ENCODE measurements around the gene DDX11.
"Not testable (repeated sequence)": the region's sequence is repeated elsewhere in the genome, so short reads cannot be mapped to it uniquely, and the experiment has no call there.

Gene DDX11

GRCh38 chr12:31099434-31099833 lies 25.8 kb downstream of the DDX11 start:
- not testable (repeated sequence) for DNase-seq (ENCODE audit: low spot score)

DNA sequence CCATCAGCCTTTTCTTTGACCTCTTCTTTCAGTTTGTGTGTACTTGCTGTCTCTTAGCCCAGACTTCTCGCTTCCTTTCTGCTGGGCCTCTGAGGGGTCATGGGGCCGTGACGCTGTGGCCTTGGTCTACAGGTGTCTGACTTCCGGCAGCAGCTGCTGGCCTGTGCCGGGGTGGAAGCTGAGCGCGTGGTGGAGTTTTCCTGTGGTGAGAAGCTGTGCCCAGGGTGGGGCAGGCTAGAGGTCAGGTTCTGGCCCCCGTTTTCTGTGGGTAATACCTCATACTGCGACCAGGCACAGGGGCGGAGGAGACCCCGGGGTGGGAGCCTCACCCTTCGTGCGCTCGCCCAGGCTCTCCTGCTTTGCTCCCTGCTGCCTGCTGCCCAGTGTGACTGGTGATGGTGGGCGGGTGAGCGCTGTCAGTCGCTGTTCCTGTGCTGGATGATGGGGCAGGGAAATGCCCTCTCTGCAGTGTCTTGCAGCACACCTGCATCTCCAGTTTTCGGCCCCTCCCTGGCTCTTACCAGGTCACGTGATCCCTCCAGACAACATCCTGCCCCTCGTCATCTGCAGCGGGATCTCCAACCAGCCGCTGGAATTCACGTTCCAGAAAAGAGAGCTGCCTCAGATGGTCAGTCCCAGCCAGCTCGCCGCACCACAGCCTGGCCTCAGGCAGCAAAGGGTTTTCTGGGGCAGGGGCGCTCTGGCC lies 27.0 kb downstream of the DDX11 start:
- not testable (repeated sequence) for DNase-seq (ENCODE audit: low spot score)

GRCh38 chr12:31102125-31102524 lies 28.5 kb downstream of the DDX11 start:
- DNase-seq (ENCODE audit: low spot score) = not testable (repeated sequence)

GRCh38 chr12:31102596-31102995 lies 28.9 kb downstream of the DDX11 start:
- not testable (repeated sequence) for DNase-seq (ENCODE audit: low spot score)

- not testable (repeated sequence) for DNase-seq (ENCODE audit: low spot score)
Observed at GRCh38 chr12:31103561-31103975, 29.9 kb downstream of the DDX11 start.

GRCh38 chr12:31104220-31104619 lies 30.6 kb downstream of the DDX11 start:
- DNase-seq (ENCODE audit: low spot score) = not testable (repeated sequence)

DNA sequence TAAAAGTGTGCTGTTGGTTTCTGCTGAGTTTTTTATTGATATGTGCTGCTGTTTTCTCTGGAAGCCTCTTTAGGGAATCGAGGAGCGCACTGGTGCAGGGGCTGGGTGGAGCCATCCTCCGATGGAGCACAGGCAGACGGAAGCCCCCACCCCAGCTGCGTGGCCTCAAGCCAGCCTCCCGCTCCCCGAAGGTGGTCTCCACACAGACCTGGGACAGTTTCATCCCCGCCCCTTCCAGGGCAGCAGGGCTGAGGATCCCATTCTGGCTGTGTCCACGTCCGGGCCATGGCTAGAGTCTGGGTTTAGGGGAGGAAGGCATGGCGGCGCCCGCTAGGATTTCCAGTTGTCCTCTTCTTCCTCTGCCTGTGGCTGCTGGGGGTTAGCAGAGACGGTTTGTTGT lies 31.1 kb downstream of the DDX11 start:
- not testable (repeated sequence) for DNase-seq (ENCODE audit: low spot score)

DNA sequence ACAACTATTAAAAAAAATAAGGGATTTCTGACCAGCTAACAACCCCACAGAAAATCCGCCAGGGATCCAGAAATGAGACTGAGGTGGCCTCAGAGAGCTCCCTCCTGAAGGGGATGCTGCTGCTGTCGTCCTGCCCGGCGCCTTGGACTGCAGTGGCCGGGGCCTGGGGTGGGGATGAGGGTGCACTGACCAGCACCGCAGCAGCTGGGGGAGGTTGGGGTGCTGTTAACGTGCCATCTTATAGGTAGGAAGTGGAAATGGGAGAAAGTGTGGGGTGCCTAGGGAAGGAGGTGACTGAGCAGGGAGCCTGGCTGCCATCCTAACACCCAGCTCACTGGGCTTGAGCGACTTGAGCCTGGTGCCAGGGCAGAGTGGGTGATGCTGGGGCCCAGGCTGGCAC lies 32.0 kb downstream of the DDX11 start:
- DNase-seq (ENCODE audit: low spot score) = no peak

DNA sequence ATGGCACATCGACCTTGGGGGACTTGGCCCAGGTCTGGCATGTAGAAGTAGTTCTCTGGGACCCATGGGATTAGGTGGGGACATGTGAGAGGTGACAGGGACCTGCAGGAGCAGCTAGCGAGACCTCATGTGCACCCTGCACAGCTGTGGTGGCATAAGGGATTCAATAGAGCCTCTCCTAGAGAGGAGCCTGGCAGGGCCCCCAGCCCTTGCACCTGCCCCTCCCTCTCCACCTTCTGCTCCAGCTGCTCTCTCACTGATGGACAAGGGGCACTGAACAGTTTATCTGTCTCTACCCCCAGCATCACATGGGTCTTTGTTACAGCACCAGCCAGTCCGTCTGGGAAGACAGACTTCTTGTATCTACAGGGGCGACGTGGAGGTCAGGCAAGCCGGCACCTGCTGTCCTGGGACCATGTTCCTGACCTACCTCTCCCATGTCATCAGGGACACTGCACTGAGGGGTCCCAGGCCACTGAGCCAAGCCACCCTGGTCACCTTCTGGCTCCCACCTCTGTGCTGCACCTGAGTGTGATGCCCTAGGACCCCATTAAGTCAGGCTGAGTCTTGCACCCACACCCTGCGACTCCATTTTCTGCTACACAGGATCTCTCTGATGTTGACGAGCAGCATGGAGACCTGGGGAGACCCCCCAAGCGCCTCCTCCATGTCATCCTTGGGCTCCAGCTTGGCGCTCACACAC lies 32.6 kb downstream of the DDX11 start:
- no peak for DNase-seq (ENCODE audit: low spot score)

DNA sequence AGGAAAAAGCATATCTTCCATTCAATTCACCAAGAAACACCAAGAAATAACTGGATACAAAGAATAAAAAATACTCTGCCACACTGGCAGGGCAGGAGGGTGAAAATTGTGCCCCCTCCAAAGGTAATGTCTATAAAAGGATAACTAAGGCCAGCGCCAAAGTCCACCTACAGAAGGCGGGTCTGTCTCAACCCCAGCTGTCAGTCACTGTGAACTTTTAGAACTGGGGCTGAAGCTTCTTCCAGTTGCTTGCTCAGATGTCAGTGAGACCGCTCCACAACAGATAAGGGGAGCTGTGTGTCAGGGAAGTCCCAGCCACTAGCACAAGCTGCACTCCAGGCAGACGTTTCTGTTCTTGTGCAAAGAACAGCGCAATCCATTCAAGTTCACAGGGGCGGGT lies 36.1 kb downstream of the DDX11 start:
- not testable (repeated sequence) for DNase-seq (ENCODE audit: low spot score)

DNA sequence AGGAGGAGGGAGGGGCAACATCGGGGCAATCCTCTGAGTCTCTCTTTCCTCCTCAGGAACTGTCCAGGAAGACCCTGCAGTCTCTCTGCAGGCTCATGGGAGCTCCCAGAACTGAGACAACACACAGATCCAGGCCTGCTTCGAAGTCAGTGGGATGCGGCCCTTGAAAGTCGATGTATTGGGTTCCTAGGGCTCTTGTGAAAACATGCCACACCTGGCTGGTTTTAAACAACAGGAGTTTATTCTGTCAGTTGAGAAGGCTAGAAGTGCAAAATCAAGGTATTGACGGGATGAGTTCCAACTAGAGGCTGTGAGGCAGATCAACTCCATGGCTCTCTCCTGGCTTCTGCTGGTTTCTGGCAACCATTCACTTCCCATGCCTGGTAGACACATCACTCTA lies 36.6 kb downstream of the DDX11 start:
- DNase-seq (ENCODE audit: low spot score) = not testable (repeated sequence)

GRCh38 chr12:31115092-31115601 lies 41.5 kb downstream of the DDX11 start:
- not testable (repeated sequence) for DNase-seq (ENCODE audit: low spot score)

GRCh38 chr12:31116846-31117202 lies 43.2 kb downstream of the DDX11 start:
- not testable (repeated sequence) for DNase-seq (ENCODE audit: low spot score)

DNA sequence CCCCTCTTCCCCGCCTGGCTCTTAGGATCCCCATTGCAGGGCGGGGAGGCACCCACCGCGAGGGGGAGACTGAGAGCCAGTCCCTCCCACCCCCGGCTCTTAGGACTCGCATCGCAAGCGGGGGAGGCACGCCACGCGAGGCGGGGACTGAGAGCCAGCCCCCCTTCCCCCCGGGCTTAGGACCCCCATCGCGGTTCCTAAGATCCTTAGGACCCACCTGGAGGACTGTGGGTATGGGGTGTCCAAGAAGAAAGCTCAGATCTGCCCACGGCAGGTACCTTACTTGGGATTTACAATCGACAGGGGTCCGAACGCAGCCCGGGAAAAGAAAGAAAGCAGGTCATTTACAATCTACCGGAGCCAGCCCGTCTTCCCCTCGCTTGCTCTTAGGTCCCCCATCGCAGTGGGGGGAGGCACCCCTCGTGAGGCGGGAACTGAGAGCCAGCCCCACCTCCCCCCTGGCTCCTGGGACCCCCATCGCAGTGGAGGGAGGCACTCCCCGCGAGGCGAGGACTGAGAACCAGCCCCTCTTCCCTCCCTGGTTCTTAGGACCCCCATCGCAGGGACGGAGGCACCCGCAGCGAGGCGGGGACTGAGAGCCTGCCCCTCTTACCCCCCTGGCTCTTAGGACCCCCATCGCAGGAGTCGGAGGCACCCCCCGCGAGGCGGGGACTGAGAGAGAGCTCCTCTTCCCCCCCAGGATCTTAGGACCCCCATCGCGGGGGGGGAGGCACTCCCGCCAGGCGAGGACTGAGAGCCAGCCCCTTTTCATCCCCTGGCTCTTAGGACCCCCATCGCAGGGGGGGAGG lies 43.7 kb downstream of the DDX11 start:
- peak; percentile 8 for DNase-seq (ENCODE audit: low spot score)

DNA sequence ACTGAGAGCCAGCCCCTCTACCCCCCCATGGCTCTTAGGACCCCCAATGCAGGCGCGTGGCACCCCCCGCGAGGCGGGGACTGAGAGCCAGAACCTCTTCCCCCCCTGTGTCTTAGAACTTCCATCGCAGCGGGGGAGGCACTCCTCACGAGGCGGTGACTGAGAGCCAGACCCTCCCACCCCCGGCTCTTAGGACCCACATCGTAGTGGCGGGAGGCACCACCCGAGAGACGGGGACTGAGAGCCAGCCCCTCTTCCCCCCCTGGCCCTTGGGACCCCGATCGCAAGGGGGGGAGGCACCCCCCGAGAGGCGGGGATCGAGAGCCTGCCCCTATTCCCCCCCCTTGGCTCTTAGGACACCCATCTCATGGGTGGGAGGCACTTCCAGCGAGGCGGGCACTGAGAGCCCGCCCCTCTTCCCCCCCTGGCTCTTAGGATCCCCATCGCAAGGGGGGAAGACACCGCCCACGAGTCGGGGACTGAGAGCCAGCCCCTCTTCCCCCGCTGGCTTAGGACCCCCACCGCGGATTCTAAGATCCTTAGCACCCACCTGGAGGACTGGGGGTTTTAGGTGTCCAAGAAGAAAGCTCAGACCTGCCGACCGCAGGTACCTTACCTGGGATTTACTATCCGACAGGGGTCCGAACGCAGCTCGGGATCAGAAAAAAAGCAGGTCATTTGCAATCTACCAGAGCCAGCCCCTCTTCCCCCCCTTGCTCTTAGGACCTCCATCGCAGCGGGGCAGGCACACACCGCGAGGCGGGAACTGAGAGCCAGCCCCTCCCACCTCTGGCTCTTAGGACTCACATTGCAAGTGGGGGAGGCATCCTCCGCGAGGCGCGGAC lies 44.9 kb downstream of the DDX11 start:
- DNase-seq (ENCODE audit: low spot score) = peak; percentile 22

DNA sequence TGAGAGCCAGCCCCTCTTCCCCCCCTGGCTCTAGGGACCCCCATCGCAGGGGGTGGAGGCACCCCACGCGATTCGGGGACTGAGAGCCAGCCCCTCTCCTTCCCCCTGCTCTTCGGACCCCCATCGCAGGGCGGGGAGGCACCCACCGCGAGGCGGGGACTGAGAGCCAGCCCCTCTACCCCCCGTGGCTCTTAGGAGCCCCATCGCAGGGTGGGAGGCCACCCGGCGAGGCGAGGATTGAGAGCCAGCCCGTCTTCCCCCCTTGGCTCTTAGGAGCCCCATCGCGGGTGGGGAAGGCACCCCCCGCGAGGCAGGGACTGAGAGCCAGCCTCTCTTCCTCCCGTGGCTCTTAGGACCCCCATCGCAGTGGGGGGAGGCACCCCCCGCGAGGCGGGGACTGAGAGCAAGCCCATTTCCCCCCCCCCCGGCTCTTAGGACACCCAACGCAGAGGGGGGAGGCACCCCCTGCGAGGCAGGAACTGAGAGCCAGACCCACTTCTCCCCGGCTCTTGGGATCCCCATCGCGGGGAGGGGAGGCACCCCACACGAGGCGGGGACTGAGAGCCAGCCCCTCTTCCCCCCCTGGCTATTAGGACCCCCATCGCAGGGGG lies 45.6 kb downstream of the DDX11 start:
- no peak for DNase-seq (ENCODE audit: low spot score)

DNA sequence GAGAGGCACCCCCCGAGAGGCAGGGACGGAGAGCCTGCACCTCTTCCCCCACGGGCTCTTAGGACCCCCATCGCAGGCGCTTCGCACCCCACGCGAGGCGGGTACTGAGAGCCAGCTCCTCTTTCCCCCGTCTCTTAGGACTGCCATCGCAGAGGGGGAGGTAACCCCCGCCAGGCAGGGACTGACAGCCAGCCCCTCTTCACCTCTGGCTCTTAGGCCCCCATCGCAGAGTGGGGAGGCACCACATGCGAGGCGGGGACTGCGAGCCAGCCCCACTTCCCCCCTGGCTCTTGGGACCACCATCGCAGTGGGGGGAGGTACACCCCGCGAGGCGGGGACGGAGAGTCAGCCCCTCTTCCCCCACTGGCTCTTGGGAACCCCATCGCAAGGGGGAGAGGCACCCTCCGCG lies 46.1 kb downstream of the DDX11 start:
- DNase-seq (ENCODE audit: low spot score) = no peak

DNA sequence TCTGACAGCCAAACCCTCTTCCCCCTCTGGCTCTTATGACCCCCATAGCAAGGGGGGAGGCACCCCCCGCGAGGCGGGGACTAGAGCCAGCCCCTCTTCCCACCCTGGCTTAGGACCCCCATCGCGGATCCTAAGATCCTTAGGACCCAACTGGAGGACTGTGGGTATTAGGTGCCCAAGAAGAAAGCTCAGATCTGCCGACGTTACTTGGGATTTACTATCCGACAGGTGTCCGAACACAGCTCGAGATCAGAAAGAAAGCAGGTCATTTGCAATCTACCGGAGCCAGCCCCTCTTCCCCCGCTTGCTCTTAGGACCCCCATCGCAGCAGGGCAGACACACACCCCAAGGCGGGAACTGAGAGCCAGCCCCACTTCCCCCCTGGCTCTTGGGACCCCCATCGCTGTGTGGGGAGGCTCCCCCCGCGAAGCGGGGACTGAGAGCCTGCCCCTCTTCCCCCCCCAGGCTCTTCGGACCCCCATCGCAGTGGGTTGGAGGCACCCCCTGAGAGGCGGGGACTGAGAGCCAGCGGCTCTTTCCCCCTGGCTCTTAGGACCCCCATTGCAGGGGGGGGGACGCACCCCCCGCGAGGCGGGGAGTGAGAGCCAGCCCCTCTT lies 46.8 kb downstream of the DDX11 start:
- no peak for DNase-seq (ENCODE audit: low spot score)

DNA sequence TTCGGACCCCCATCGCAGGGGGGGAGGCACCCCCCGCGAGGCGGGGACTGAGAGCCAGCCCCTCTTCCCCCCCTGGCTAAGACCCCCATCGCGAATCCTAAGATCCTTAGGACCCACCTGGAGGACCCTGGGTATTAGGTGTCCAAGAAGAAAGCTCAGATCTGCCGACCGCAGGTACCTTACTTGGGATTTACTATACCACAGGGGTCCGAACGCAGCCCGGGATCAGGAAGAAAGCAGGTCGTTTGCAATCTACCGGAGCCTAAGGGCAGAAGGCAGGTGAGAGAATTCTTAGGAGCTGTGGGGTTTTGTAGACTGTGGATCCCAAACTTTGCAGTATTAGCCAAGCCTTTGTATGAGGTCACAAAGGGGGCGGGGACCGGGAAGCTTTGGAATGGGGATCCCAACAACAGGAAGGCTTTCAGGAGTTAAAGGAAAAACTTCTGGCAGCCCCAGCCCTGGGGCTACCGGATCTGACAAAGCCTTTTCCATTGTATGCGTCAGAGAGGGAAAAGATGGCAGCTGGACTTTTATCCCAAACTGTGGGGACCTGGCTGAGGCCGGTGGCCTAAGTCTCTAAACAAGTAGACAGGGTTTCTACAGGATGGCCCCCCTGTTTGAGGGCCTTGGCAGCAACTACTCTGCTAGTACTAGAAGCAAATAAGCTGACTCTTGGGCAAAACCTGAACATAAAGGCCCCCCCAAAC lies 47.5 kb downstream of the DDX11 start:
- not testable (repeated sequence) for DNase-seq (ENCODE audit: low spot score)

GRCh38 chr12:31122481-31122880 lies 48.8 kb downstream of the DDX11 start:
- DNase-seq (ENCODE audit: low spot score) = no peak
